PC-3 (cell line): Measurements from ENCODE around the gene RBP3. TPM values are rescaled to one million over a fixed set of nuclear protein-coding genes. Genes with fewer than 3 reads are reported as not detected.

ENCODE experiments used
- ATAC-seq: fragments of 200-7000 bp; cut with Tn5 transposase; 2 replicates; pipeline ENCODE4 v1.9.1; 2020; ENCODE audit warnings: mild to moderate bottlenecking, moderate library complexity
- BruUV-seq: library from RNA; stranded (reverse); fragments of 400-500 nt; replicated peaks from 2 replicates; lab custom pipeline; 2021; lab: Mats Ljungman, UMichigan
- CTCF ChIA-PET: fragments of 300-600 bp; sonication (Branson Sonifier 250); formaldehyde crosslinking; loops from one replicate; lab custom pipeline; 2022; ENCODE audit warnings: antibody characterized with exemption; lab: Charles Lee
- POLR2A ChIA-PET: fragments of 300-600 bp; sonication (Branson Sonifier 250); formaldehyde crosslinking; loops from one replicate; lab custom pipeline; 2022; ENCODE audit warnings: antibody characterized with exemption; ENCODE audit not compliant: unreplicated experiment; lab: Charles Lee
- DNase-seq: peaks from one replicate; pipeline ENCODE4 v3.0.0-alpha.2; 2015
- H2AFZ ChIP-seq: fragments of 300-600 bp; sonication (generic); 2 replicates; pipeline ENCODE4 v1.6.0; 2016; ENCODE audit warnings: antibody characterized with exemption, low read length
- H3F3A ChIP-seq: fragments of 300-600 bp; sonication (generic); one replicate; pipeline ENCODE4 v1.6.0; 2017; ENCODE audit warnings: antibody characterized with exemption, low read length, control low read depth, mild to moderate bottlenecking; ENCODE audit not compliant: unreplicated experiment
- H3K27ac ChIP-seq: fragments of 300-600 bp; sonication (generic); 2 replicates; pipeline ENCODE4 v1.5.1; 2016; ENCODE audit warnings: mild to moderate bottlenecking, low read length
- H3K27me3 ChIP-seq: fragments of 300-600 bp; sonication (generic); 2 replicates; pipeline ENCODE4 v1.6.1; 2016; ENCODE audit warnings: low read length, mixed read lengths
- H3K36me3 ChIP-seq: fragments of 300-600 bp; sonication (generic); 2 replicates; pipeline ENCODE4 v1.6.1; 2016; ENCODE audit warnings: low read depth, mixed run types, low read length, mixed read lengths
- H3K4me1 ChIP-seq: fragments of 300-600 bp; sonication (generic); 2 replicates; pipeline ENCODE4 v1.5.1; 2016; ENCODE audit warnings: low read length; ENCODE audit not compliant: insufficient read depth
- H3K4me2 ChIP-seq: fragments of 300-600 bp; sonication (generic); 2 replicates; pipeline ENCODE4 v1.6.0; 2016; ENCODE audit warnings: low read length
- H3K4me3 ChIP-seq: fragments of 300-600 bp; sonication (generic); 2 replicates; pipeline ENCODE4 v1.5.1; 2016; ENCODE audit warnings: mild to moderate bottlenecking, low read length, mixed read lengths
- H3K79me2 ChIP-seq: fragments of 300-600 bp; sonication (generic); 2 replicates; pipeline ENCODE4 v1.6.1; 2017; ENCODE audit warnings: low read length, mixed read lengths
- H3K9ac ChIP-seq: fragments of 300-600 bp; sonication (generic); 2 replicates; pipeline ENCODE4 v1.6.0; 2016; ENCODE audit warnings: mild to moderate bottlenecking, low read length
- H3K9me2 ChIP-seq: fragments of 300-600 bp; sonication (generic); replicated peaks from 2 replicates; pipeline ENCODE4 v1.6.1; 2016; ENCODE audit warnings: mixed run types, low read length, mixed read lengths
- H3K9me3 ChIP-seq: fragments of 300-600 bp; sonication (generic); 2 replicates; pipeline ENCODE4 v1.6.1; 2016; ENCODE audit warnings: low read length, mixed read lengths
- H4K20me1 ChIP-seq: fragments of 300-600 bp; sonication (generic); 2 replicates; pipeline ENCODE4 v1.6.1; 2016; ENCODE audit warnings: low read length, mixed read lengths
- EZH2 ChIP-seq: fragments of 300-600 bp; sonication (generic); IDR thresholded peaks from one replicate; pipeline ENCODE4 v1.6.1; 2017; ENCODE audit warnings: antibody characterized with exemption, mild to moderate bottlenecking, low read length; ENCODE audit not compliant: unreplicated experiment
- EZH2phosphoT487 ChIP-seq: fragments of 300-600 bp; sonication (generic); IDR thresholded peaks from 2 replicates; pipeline ENCODE4 v1.6.1; 2018; ENCODE audit warnings: mild to moderate bottlenecking, antibody characterized with exemption, low read length, borderline replicate concordance
- intact Hi-C: fragments of 100-400 bp; cut with micrococcal nuclease; formaldehyde crosslinking; loops from 2 replicates; pipeline ENCODE4 v1.9.0; 2023
- total RNA-seq: library from RNA; depleted of rRNA; stranded (reverse); fragments of >200 nt; gene quantifications from 2 replicates; pipeline ENCODE4 v1.2.3, GENCODE V29; 2014
- TF ChIP-seq, protein P1 (sequence below): fragments of 300-600 bp; sonication (generic); conservative IDR thresholded peaks from 2 replicates; pipeline ENCODE4 v1.5.1; 2017; ENCODE audit warnings: antibody characterized with exemption, low read depth, mild to moderate bottlenecking, low read length

RBP3 gene
- total RNA-seq, 1 experiment from 2014 or later: not detected

DNA sequence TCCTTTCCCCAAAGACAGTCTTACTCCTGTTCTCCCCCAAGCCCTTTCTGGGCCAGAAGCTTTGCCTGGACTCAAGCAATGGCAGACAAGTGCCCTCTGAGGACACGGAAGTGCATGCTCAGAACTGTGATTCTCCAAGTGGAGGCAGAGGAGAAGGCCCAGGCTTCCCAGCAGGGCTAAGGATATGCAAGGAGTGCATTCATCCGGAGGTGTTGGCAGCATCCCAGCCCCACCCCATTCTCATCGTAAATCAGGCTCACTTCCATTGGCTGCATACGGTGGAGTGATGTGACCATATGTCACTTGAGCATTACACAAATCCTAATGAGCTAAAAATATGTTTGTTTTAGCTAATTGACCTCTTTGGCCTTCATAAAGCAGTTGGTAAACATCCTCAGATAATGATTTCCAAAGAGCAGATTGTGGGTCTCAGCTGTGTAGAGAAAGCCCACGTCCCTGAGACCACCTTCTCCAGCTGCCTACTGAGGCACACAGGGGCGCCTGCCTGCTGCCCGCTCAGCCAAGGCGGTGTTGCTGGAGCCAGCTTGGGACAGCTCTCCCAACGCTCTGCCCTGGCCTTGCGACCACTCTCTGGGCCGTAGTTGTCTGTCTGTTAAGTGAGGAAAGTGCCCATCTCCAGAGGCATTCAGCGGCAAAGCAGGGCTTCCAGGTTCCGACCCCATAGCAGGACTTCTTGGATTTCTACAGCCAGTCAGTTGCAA, 1.4 kb upstream of the RBP3 start:
- POLR2A ChIA-PET: no interaction called here

DNA sequence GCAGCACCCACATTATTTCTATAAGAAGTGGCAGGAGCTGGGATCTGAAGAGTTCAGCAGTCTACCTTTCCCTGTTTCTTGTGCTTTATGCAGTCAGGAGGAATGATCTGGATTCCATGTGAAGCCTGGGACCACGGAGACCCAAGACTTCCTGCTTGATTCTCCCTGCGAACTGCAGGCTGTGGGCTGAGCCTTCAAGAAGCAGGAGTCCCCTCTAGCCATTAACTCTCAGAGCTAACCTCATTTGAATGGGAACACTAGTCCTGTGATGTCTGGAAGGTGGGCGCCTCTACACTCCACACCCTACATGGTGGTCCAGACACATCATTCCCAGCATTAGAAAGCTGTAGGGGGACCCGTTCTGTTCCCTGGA, 874 bp upstream of the RBP3 start:
- no peak for ATAC-seq
- intact Hi-C loops: no loop called here
- POLR2A ChIA-PET: no interaction called here

More for the DNA sequence above, 1.4 kb upstream of the RBP3 start:
- no TSS peak for BruUV-seq
- Histone ChIP-seq H3K4me3 (no peak overlapping the region), H4K20me1 (no peaks in the 10 kb centered on the region), H3K27ac (no peak overlapping the region), H3K27me3 (no peaks in the 10 kb centered on the region), H3K9me2 (no peaks in the 10 kb centered on the region), H2AFZ (no peak overlapping the region), H3K4me1 (no peaks in the 10 kb centered on the region), H3F3A (no peaks in the 10 kb centered on the region), H3K9ac (no peak overlapping the region), H3K79me2 (no peaks in the 10 kb centered on the region), H3K9me3 (no peaks in the 10 kb centered on the region), H3K36me3 (no peaks in the 10 kb centered on the region), H3K4me2 (no peak overlapping the region)
- DNase-seq (no peak), ATAC-seq (no peak)
- CTCF ChIA-PET: no interaction called here
- intact Hi-C loops: no loop called here
- no peak for TF ChIP-seq EZH2phosphoT487
- no peak for TF ChIP-seq EZH2
- TF ChIP-seq, protein P1, sequence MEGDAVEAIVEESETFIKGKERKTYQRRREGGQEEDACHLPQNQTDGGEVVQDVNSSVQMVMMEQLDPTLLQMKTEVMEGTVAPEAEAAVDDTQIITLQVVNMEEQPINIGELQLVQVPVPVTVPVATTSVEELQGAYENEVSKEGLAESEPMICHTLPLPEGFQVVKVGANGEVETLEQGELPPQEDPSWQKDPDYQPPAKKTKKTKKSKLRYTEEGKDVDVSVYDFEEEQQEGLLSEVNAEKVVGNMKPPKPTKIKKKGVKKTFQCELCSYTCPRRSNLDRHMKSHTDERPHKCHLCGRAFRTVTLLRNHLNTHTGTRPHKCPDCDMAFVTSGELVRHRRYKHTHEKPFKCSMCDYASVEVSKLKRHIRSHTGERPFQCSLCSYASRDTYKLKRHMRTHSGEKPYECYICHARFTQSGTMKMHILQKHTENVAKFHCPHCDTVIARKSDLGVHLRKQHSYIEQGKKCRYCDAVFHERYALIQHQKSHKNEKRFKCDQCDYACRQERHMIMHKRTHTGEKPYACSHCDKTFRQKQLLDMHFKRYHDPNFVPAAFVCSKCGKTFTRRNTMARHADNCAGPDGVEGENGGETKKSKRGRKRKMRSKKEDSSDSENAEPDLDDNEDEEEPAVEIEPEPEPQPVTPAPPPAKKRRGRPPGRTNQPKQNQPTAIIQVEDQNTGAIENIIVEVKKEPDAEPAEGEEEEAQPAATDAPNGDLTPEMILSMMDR: no peak

More for the DNA sequence above, 874 bp upstream of the RBP3 start:
- Histone ChIP-seq H3K9ac (no peak overlapping the region), H3K9me3 (no peaks in the 10 kb centered on the region), H3K27me3 (no peaks in the 10 kb centered on the region), H3K36me3 (no peaks in the 10 kb centered on the region), H3F3A (no peaks in the 10 kb centered on the region), H3K4me3 (no peak overlapping the region), H3K27ac (no peak overlapping the region), H3K79me2 (no peaks in the 10 kb centered on the region), H2AFZ (no peak overlapping the region), H3K4me1 (no peaks in the 10 kb centered on the region), H4K20me1 (no peaks in the 10 kb centered on the region), H3K9me2 (no peaks in the 10 kb centered on the region), H3K4me2 (no peak overlapping the region)
- DNase-seq: no peak
- TF ChIP-seq EZH2: no peak
- TF ChIP-seq, protein P1: no peak
- no peak for TF ChIP-seq EZH2phosphoT487
- BruUV-seq: no TSS peak
- CTCF ChIA-PET: no interaction called here
